NCI-H2171 treated with DMSO at 0.1 percent for 48 hours (cell line): ENCODE measurements around the gene CACNA2D3.
A peak's percentile ranks its signal among the peaks of the same experiment; 100 is the strongest.
"Not testable (repeated sequence)": the region's sequence is repeated elsewhere in the genome, so short reads cannot be mapped to it uniquely, and the experiment has no call there.

Source experiments
- DNase-seq: peaks from one replicate; lab custom pipeline; 2025; lab: John Stamatoyannopoulos, UW

Gene CACNA2D3

DNA sequence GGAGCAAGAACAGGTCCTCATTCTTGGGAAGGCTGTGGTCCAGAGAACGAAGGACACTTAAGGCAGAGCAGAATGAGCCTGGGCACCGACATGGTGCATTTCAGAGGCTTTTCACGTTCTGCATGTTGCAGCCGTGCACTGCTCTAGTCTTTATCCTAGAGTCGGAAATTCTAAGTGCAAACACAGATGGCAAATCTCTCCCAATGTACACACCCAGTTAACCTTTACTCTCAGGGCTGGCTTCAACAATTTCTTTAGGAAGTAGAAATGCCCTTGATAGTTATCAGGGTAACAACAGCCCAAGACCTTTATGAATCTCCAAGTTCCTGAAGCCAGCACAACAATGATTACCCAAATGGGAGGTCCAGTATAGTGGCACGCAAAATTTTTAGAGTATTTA is 844.6 kb downstream of the CACNA2D3 start:
- DNase-seq, result peak; percentile 13

DNA sequence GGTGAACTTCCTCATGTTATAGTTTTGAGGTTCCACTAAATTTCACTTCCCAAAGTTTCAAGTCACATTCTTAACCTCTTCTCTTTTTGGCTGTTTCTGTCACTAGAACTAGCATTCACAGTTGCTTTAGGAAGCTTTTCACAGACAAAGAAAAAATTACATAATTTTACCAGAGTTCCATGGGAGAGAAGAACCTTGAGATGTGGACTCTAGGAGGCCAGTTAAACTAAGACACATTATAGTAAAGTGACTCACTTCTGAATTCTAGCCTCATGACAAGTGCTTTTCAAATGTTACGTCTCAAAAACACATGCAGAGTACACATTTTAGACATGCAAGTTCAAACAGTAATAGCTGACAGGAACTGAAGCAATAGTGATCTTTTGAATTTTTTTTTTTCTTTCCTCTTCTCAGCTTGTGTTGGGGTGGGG is 845.4 kb downstream of the CACNA2D3 start:
- DNase-seq, result no peak

DNA sequence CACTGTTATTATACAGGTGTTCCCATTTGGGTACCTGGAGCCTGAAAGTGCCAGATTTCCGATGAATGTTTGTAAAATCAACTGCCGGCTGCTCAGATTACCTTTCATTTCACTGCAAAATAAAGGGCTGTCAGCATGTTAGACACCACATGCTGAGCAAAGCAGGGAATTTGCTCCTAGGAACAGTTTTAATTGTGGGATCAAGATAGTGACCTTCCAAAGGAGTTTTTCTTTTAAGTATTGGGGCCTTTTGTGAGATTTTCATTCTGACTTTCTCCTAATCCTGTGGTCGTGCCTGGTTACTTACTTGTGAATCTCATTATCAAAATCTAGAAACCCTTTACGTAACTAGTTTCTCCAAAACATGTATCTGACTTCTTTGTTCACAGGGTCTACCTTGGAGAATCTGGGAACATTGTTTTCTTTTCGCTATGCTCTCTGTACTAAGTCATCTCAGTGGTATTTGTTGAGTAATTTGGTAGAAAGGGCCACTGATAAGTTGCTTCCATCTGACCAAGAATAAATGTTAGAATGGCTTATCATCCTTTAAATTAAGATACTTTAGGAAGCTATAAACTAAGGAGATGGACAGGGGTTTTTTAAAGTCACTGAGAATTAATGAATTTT is 846.3 kb downstream of the CACNA2D3 start:
- DNase-seq, result peak; percentile 69

GRCh38 chr3:54969652-54970051 is 847.3 kb downstream of the CACNA2D3 start:
- DNase-seq, result peak; percentile 94

GRCh38 chr3:54970895-54971294 is 848.5 kb downstream of the CACNA2D3 start:
- DNase-seq, result no peak

DNA sequence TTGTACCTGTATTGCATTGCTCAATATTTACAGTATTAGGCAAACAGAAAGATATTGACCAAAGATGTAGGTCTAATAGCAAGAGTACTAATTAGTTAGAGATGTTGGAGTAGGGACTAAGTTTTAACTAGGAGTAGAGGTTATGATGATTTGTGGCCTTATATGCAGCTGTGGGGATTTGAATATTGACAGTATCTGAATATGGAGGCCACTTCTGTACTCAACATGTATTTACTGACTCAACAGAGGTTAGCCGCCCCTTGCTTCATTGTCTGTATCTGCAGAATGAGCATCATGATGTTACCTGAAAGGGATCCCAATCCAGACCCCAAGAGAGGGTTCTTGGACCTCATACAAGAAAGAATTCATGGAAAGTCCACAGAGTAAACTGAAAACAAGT is 855.1 kb downstream of the CACNA2D3 start:
- no peak for DNase-seq

DNA sequence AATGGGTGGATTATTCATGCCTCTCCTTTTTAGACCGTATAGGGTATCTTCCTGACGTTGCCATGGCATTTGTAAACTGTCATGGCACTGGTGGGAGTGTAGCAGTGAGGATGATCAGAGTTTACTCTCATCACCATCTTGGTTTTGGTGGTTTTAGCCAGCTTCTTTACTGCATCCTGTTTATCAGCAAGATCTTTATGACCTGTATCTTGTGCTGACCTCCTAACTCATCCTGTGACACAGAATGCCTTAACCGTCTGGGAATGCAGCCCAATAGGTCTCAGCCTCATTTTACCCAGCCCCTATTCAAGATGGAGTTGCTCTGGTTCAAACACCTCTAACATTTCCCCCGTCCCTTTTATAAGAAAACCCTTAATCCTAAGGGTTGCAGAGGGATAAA is 855.6 kb downstream of the CACNA2D3 start:
- DNase-seq, result not testable (repeated sequence)

- no peak for DNase-seq
Measured at GRCh38 chr3:54982807-54983206, 860.5 kb downstream of the CACNA2D3 start.

DNA sequence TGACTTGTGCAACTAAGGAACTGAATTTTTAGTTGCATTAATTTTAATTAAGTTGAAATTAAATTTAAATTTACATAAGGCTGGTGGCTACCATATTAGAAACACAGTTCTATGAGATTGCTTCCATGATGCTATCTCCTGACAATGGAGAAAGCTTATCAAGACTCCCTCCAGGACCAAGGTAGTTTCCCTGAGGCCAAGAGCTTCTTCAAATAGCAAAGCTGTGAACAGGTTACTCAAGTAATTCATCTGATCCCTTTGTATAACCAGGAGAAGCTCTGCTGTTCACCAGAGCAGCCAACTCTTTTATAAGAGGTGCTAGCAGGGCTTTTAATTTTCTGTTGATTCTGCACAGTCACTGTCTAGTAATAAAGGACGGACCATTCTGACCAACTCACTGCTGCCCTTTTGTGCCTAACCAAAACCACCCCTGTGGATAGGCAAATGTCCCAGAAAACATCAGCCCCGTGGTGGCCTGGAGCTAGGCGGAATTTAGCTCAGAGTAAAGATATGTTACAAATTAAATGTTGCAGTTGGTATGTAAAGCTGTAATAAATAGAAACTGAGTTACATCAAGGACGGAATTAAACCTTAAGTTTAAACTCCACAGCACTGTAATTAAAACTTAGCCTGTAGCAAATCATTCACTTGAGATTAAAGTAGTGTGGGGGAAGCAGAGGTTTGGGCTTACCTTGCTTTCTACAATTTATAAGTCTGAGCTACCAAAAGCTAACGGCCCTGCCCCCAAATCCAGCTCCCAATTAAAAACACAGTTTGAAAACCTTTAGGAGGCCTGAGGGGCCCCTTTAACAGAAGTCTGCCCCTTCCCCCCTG is 861.1 kb downstream of the CACNA2D3 start:
- DNase-seq, result no peak

DNA sequence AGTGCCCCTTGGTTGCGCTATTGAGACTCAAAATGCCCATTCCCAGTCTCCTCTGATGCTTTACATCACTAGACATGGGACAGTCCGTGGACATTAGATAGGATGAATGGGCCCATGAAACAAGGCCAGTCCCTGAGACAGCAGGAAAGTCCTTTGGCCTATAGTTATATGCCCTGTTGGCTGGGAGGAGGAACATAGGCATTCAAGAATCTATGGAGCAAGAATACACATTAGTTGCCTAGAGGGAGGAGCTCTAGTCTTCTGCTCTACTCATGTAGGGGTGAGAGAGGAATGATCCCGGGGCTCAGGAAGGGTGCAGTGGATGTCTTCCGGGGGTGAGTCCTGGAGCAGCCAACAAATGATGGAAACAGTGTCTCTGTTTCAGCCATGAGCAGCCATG is 863.5 kb downstream of the CACNA2D3 start:
- DNase-seq, result no peak

DNA sequence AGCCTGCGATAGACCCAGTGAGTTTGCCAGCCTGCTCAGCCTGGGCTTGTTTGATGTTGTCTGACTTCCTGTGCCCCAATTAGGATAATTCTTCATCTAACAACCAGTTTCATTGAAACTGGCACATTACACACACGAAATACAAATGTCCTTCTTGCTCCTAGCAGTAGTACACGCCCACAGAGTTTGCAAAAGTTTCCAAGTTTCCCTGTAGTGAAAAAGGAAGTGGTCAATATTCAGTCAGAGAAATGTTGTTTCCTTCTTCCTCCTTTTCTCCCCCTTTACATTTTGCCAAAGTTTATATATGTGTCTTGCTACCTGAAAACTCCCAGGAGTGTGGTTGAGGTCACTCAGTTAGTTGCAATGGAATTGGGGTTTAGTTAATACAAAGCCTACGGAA is 863.9 kb downstream of the CACNA2D3 start:
- no peak for DNase-seq

DNA sequence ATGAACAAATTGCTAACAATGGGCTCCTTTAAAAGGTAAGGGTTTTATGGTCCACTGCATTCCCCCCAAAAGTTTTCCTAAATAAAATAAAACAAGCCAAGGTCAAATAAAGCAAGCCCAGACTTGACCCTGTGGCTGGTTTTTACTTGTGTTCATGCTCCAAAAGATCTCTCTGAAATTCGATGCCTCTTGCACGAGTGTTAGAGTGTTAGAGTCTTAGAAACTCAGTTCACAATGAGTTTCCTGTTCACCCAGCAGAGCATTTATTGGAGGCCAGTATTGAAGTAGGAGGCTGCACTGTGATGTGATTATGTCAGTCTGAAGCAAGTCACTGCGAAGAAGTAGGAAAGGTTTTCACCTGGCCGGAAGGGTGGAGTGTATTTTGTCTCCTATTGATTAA is 865.4 kb downstream of the CACNA2D3 start:
- DNase-seq, result peak; percentile 4

DNA sequence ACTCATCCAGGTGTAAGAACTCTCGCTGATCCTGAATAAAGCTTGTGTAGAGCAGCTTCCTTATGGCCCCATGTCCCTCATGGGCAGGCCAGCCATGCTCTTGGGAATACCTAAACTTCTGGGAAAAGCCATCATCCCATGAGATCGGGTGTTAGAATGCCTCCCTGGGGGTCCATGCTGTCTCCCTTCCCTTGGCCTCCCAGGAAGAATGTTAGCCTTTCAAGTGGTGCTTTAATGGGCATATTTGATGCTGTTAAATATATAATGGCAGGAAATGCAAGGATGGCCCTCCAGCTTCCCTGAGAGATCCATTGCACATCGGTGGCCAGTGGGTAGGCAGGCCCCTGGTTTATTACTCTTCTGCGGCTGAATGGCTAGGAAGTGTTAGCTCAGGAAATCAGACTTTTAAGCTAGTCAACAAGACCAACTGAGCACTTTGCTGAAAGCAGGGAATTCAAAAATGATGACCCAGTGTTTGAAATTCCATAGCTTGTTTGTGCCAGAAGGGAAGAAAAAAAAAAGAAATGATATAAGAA is 866.0 kb downstream of the CACNA2D3 start:
- no peak for DNase-seq

DNA sequence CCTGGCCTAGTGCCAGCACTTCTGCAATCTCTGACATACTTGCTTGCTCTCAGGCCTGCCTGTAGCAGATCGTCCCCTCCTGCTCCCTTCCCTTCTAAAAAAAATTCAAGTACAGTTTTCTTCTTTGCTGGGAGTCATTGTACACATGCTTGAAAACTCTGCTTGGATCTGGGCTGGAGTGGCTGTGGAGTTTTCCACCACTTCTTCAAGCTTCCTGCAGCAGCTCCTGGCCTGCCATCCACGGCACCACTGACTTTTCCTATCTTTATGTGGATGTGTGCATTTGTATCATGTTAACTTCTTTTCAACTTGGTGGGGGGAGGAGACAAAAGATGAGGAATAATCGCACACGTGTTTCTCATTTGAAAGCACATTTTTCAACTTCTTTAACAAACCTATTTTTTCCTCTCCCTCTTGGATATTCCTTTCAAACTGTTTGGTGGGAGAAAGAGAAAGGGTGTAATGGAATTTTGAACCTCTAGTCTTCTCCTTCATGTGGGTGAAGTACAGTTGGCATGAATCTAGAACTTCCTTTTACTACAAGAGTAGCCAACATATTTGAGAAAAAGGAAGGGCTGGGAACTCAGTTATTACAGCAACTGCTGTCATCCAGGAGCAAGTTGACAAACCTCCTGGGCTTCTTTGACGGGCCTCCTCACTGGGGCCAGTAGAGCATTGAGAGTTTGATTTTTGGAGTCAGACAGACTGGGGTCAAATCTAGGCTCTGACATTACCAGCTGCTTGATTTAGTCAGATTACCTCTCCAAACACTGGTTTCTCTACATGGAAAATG is 866.7 kb downstream of the CACNA2D3 start:
- DNase-seq, result peak; percentile 80

GRCh38 chr3:54994111-54994513 is 871.8 kb downstream of the CACNA2D3 start:
- no peak for DNase-seq

- peak; percentile 14 for DNase-seq
Measured at GRCh38 chr3:54999159-54999558, 876.8 kb downstream of the CACNA2D3 start.

GRCh38 chr3:54999811-55000210 is 877.5 kb downstream of the CACNA2D3 start:
- peak; percentile 69 for DNase-seq

GRCh38 chr3:55000546-55000945 is 878.2 kb downstream of the CACNA2D3 start:
- DNase-seq, result peak; percentile 67

DNA sequence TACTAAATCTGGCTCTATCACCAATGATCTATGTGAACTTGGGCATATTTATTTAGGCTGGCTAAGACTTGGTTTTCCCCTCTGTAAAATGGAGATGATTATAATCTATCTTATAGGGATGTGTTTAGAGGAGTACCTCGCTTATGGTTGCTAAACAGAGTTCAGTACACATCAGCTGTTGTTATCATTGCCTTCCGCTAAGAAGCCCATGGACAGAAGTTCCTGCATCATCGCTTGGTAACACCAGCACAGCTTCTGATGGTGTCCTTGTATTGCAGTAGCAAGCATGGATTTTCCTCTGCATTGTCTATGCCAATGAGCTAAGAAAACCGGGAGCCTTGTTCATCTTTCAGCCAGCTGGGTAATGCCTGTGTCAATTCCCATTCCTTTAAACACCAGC is 878.6 kb downstream of the CACNA2D3 start:
- peak; percentile 32 for DNase-seq

DNA sequence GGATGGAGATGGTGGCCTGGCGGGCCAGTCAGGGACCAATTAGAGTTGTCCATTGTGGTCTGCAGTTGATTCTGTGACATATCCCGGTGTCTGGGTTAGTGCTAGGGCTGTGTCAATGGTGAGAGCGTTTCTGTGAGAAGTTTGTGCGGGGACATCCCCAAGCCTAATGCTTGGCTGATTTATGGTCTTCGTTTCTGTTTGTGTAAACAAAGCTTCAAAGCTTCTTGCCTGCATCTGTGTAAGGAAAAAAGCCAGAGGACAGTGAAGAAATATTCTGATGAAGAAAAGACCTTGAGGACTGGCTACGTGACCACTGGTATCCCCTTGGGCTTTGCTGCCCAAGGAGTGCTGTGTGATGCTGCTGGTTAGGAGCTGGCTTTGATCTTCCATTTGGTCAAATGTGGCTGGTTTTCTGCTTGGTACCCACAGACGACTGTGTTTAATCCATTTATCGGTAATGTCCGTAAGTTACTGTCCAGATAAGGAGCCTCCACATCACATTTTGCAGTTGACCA is 880.1 kb downstream of the CACNA2D3 start:
- DNase-seq, result no peak

- no peak for DNase-seq
Measured at GRCh38 chr3:55006244-55006676, 883.9 kb downstream of the CACNA2D3 start.

DNA sequence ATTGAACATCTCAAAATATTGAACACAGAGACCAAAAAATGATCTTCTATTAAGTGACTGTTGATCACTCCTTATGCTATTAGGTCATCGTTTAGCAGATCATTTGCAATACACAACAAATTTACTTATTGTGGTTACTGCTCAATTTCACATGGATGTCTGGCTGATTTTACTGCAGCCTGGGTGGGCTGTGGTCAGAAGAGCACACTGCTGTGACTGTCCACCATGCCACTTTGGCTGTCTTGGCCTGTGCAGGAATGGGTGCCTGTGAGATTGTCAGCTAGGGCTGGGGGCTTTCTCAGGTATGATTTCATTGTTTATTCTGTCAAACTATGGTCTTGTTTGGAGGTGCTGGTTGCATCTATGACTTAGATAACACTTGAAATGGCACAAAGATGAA is 885.6 kb downstream of the CACNA2D3 start:
- DNase-seq, result no peak
